Fibroblast of mammary gland (primary cell): ENCODE data around the gene TSEN15.
"Not testable (repeated sequence)": the region's sequence is repeated elsewhere in the genome, so short reads cannot be mapped to it uniquely, and the experiment has no call there.

Experiments used
- DNase-seq: peaks from one replicate; pipeline ENCODE4 v3.0.0-alpha.2; 2010; ENCODE audit warnings: low read depth
- H3K4me3 ChIP-seq: 2 replicates; pipeline ENCODE4 v1.5.1; 2011; ENCODE audit warnings: low read depth, mild to moderate bottlenecking, low read length, moderate library complexity; ENCODE audit not compliant: control insufficient read depth
- TF ChIP-seq, protein P1 (sequence below): conservative IDR thresholded peaks from 2 replicates; pipeline ENCODE4 v1.5.1; 2011; ENCODE audit warnings: low read depth, low read length, inconsistent platforms; ENCODE audit not compliant: control insufficient read depth, insufficient read depth

The TSEN15 gene

GRCh38 chr1:184088037-184088436, 36.5 kb downstream of the TSEN15 start:
- no peak overlapping the region for H3K4me3 ChIP-seq
- TF ChIP-seq, protein P1, sequence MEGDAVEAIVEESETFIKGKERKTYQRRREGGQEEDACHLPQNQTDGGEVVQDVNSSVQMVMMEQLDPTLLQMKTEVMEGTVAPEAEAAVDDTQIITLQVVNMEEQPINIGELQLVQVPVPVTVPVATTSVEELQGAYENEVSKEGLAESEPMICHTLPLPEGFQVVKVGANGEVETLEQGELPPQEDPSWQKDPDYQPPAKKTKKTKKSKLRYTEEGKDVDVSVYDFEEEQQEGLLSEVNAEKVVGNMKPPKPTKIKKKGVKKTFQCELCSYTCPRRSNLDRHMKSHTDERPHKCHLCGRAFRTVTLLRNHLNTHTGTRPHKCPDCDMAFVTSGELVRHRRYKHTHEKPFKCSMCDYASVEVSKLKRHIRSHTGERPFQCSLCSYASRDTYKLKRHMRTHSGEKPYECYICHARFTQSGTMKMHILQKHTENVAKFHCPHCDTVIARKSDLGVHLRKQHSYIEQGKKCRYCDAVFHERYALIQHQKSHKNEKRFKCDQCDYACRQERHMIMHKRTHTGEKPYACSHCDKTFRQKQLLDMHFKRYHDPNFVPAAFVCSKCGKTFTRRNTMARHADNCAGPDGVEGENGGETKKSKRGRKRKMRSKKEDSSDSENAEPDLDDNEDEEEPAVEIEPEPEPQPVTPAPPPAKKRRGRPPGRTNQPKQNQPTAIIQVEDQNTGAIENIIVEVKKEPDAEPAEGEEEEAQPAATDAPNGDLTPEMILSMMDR = no peak
- no peak for DNase-seq

- no peak for DNase-seq
- H3K4me3 ChIP-seq = no peak overlapping the region
- TF ChIP-seq, protein P1 = no peak
Measured at GRCh38 chr1:184093071-184093470, 41.5 kb downstream of the TSEN15 start.

DNA sequence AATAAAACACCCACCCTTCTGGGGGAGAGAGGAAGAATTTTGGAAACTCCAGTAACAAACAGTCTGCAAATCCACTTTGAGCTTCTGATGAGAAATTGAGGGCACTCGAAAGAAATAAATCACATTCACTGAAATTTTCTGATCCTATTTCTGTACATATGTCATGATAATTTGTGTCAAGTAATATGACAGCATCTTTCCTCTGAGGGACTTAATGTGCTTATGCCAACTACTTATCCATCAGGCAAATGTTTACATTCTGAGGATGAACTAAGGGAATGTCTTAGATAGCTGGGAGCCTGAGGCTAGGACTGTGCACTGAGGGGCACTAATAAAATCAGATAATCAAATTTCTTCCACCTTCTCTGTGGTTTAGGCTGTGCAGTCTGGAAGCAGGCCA, 44.5 kb downstream of the TSEN15 start:
- no peak for DNase-seq
- H3K4me3 ChIP-seq = no peak overlapping the region
- TF ChIP-seq, protein P1 = no peak

DNA sequence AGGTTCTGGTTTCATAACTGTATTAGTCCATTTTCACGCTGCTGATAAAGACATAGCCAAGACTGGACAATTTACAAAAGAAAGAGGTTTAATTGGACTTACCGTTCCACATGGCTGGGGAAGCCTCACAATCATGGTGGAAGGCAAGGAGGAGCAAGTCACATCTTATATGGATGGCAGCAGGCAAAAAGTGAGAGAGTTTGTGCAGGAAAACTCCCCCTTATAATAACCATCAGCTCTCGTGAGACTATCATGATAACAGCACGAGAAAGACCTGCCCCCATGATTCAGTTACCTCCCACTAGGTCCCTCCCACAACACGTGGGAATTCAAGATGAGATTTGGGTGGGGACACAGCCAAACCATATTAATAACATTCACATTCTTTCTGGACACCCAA, 45.0 kb downstream of the TSEN15 start:
- H3K4me3 ChIP-seq, DNase-seq: not testable (repeated sequence)

- H3K4me3 ChIP-seq = no peak overlapping the region
- TF ChIP-seq, protein P1 = no peak
- DNase-seq = no peak
Measured at GRCh38 chr1:184101141-184101540, 49.6 kb downstream of the TSEN15 start.

GRCh38 chr1:184101571-184101970, 50.0 kb downstream of the TSEN15 start:
- no peak for DNase-seq
- H3K4me3 ChIP-seq = no peak overlapping the region
- TF ChIP-seq, protein P1 = no peak

- TF ChIP-seq, protein P1 = no peak
- no peak overlapping the region for H3K4me3 ChIP-seq
- no peak for DNase-seq
Measured at GRCh38 chr1:184110272-184111204, 59.0 kb downstream of the TSEN15 start.
